K562 (cell line): ENCODE data around the gene CCDC106. TPM values are rescaled to one million over a fixed set of nuclear protein-coding genes. Genes with fewer than 3 reads are reported as not detected.

Experiments used
- ATAC-seq: fragments of 200-7000 bp; cut with Tn5 transposase; 3 replicates; pipeline ENCODE4 v1.9.1; 2020; ENCODE audit warnings: moderate library complexity
- BruUV-seq: library from RNA; stranded (reverse); fragments of 400-500 nt; replicated peaks from 2 replicates; lab custom pipeline; 2021; lab: Mats Ljungman, UMichigan
- CTCF ChIA-PET: fragments of 300-600 bp; formaldehyde crosslinking; extraction: SDS; loops from one replicate; lab custom pipeline; 2021; ENCODE audit warnings: low intra/inter-chr PET ratio; lab: Yijun Ruan, JAX
- POLR2A ChIA-PET: fragments of 300-600, 350-650 bp; sonication (Branson Sonifier 250); formaldehyde crosslinking; extraction: SDS; loops from one replicate; lab custom pipeline; 2021; ENCODE audit warnings: antibody characterized with exemption, inconsistent platforms; lab: Yijun Ruan, JAX
- DNase-seq, 4 experiments: peaks; one replicate each; pipeline versions ENCODE4 v3.0.0 to v3.0.0-alpha.2; 2011 to 2018; ENCODE audit warnings: low spot score in 3 of 4, mixed read lengths in 3 of 4; ENCODE audit errors: extremely low read depth in 1 of 4
- FAIRE-seq: peaks from 2 replicates; lab custom pipeline; 2011; peaks lifted over from hg19 to GRCh38; lab: Jason Lieb, UNC
- H2AFZ ChIP-seq: 2 replicates; pipeline ENCODE4 v1.6.0; 2011; ENCODE audit warnings: low read depth, low read length, control low read depth, inconsistent platforms
- H3K27ac ChIP-seq: fragments of 200-600 bp; 3 replicates; pipeline ENCODE4 v1.8.0; 2011; ENCODE audit warnings: low read depth, mild to moderate bottlenecking, control low read depth, inconsistent platforms, low read length, moderate library complexity, mixed read lengths; ENCODE audit errors: extremely low read depth
- H3K27me3 ChIP-seq, 2 experiments: fragments of 300-600 bp in 1 of 2; 2 replicates in 1 of 2; 3 replicates in 1 of 2; pipeline versions ENCODE4 v1.6.0 to v1.8.0; 2011; ENCODE audit warnings: inconsistent platforms in 2 of 2, low read length in 2 of 2, mild to moderate bottlenecking in 1 of 2, mixed read lengths in 1 of 2, moderate library complexity in 1 of 2; ENCODE audit not compliant: control insufficient read depth in 2 of 2, insufficient read depth in 2 of 2
- H3K36me3 ChIP-seq: fragments of 300-600 bp; 3 replicates; pipeline ENCODE4 v1.8.0; 2011; ENCODE audit warnings: mild to moderate bottlenecking, low read length, inconsistent platforms; ENCODE audit not compliant: control insufficient read depth, insufficient read depth
- H3K4me1 ChIP-seq, 2 experiments: fragments of 200-600 bp in 1 of 2; replicated peaks in 1 of 2; 2 replicates in 1 of 2; 3 replicates in 1 of 2; pipeline versions ENCODE4 v1.5.1 to v1.8.0; 2011; ENCODE audit warnings: inconsistent platforms in 2 of 2, low read length in 2 of 2, mild to moderate bottlenecking in 1 of 2, mixed read lengths in 1 of 2, moderate library complexity in 1 of 2; ENCODE audit not compliant: control insufficient read depth in 2 of 2, insufficient read depth in 2 of 2
- H3K4me2 ChIP-seq: 2 replicates; pipeline ENCODE4 v1.6.1; 2011; ENCODE audit warnings: low read length, control low read depth, inconsistent platforms, mixed read lengths; ENCODE audit not compliant: insufficient read depth
- H3K4me3 ChIP-seq: fragments of 200-600 bp; sonication (generic), shearing (Covaris generic); 2 replicates; pipeline ENCODE4 v1.5.1; 2016; ENCODE audit warnings: control low read depth, inconsistent platforms
- H3K79me2 ChIP-seq: fragments of 200-600 bp; 3 replicates; pipeline ENCODE4 v1.8.0; 2011; ENCODE audit warnings: low read length, inconsistent platforms; ENCODE audit not compliant: control insufficient read depth, insufficient read depth
- H3K9ac ChIP-seq, 2 experiments: 2 replicates each; pipeline versions ENCODE4 v1.6.0 to v1.6.1; 2011; ENCODE audit warnings: low read depth in 2 of 2, low read length in 2 of 2, control low read depth in 1 of 2, inconsistent platforms in 1 of 2, mild to moderate bottlenecking in 1 of 2, mixed read lengths in 1 of 2; ENCODE audit not compliant: insufficient read depth in 1 of 2
- H3K9me1 ChIP-seq: one replicate; pipeline ENCODE4 v1.6.0; 2011; ENCODE audit warnings: inconsistent platforms, mild to moderate bottlenecking, low read length, moderate library complexity; ENCODE audit not compliant: control insufficient read depth, insufficient read depth
- H3K9me3 ChIP-seq: replicated peaks from 2 replicates; pipeline ENCODE4 v1.5.1; 2011; ENCODE audit warnings: low read depth, low read length, inconsistent platforms; ENCODE audit not compliant: control insufficient read depth, insufficient read depth
- H4K20me1 ChIP-seq: replicated peaks from 2 replicates; pipeline ENCODE4 v1.6.1; 2011; ENCODE audit warnings: low read length, inconsistent platforms, mixed read lengths; ENCODE audit not compliant: control insufficient read depth, insufficient read depth
- CEBPB ChIP-seq: fragments of 450-650 bp; IDR thresholded peaks from 2 replicates; pipeline ENCODE4 v1.6.1; 2016; ENCODE audit warnings: missing genetic modification characterization, missing compliant biosample characterization
- COPS2 ChIP-seq: fragments of 450-650 bp; conservative IDR thresholded peaks from 2 replicates; pipeline ENCODE4 v1.6.1; 2016; ENCODE audit warnings: mild to moderate bottlenecking, moderate library complexity
- DLX4 ChIP-seq: fragments of 250-450 bp; sonication (Bioruptor Pico); IDR thresholded peaks from 2 replicates; pipeline ENCODE4 v1.6.1; 2021; ENCODE audit warnings: mild to moderate bottlenecking
- EP300 ChIP-seq: IDR thresholded peaks from 2 replicates; pipeline ENCODE4 v1.6.1; 2012; ENCODE audit warnings: low read length, improper control_type of control experiment
- ETS1 ChIP-seq: conservative IDR thresholded peaks from 2 replicates; pipeline ENCODE4 v1.6.1; 2011; ENCODE audit warnings: low read depth, mild to moderate bottlenecking, low read length; ENCODE audit not compliant: control insufficient read depth
- FOXP4 ChIP-seq: sonication (generic); formaldehyde crosslinking; IDR thresholded peaks from 2 replicates; pipeline ENCODE4 v1.8.0; 2022; ENCODE audit warnings: mild to moderate bottlenecking, missing genetic modification reagents, borderline replicate concordance
- L3MBTL2 ChIP-seq: fragments of 450-650 bp; IDR thresholded peaks from 2 replicates; pipeline ENCODE4 v1.6.1; 2016; ENCODE audit warnings: mild to moderate bottlenecking, moderate library complexity
- LARP7 ChIP-seq: fragments of 450-650 bp; IDR thresholded peaks from 2 replicates; pipeline ENCODE4 v1.6.1; 2016
- MNT ChIP-seq, 2 experiments: fragments of 450-650 bp; conservative IDR thresholded peaks; 2 replicates each; pipeline ENCODE4 v1.6.1; 2017; ENCODE audit warnings: mild to moderate bottlenecking in 2 of 2, moderate library complexity in 2 of 2
- PCBP2 ChIP-seq: fragments of 200-400 bp; formaldehyde crosslinking; IDR thresholded peaks from 2 replicates; pipeline ENCODE4 v1.6.1; 2018; ENCODE audit warnings: low read length, low read depth, mild to moderate bottlenecking, moderate library complexity; ENCODE audit not compliant: poor library complexity, severe bottlenecking
- RBM15 ChIP-seq: fragments of 200-400 bp; formaldehyde crosslinking; IDR thresholded peaks from 2 replicates; pipeline ENCODE4 v1.6.1; 2018; ENCODE audit warnings: mild to moderate bottlenecking, low read length, moderate library complexity; ENCODE audit not compliant: insufficient read depth
- SP2 ChIP-seq: IDR thresholded peaks from 2 replicates; pipeline ENCODE4 v1.6.1; 2011; ENCODE audit warnings: mild to moderate bottlenecking, low read depth, low read length, moderate library complexity; ENCODE audit not compliant: poor library complexity, severe bottlenecking; ENCODE audit errors: extremely low read depth
- TARDBP ChIP-seq: fragments of 450-650 bp; IDR thresholded peaks from 2 replicates; pipeline ENCODE4 v1.6.1; 2016
- TRIM24 ChIP-seq, 2 experiments: fragments of 450-650 bp; IDR thresholded peaks; 2 replicates each; pipeline ENCODE4 v1.6.1; 2016
- ZNF76 ChIP-seq: fragments of 250-450 bp; sonication (Bioruptor Pico); IDR thresholded peaks from 2 replicates; pipeline ENCODE4 v1.4.0; 2020; ENCODE audit warnings: mild to moderate bottlenecking, moderate library complexity, borderline replicate concordance
- WGBS: fragments of 100-300 bp; shearing (Covaris generic); methylation state at CpG from one replicate; pipeline ENCODE4 v1.1.6; 2016; ENCODE audit warnings: low coverage, mixed read lengths; ENCODE audit not compliant: insufficient coverage; ENCODE audit errors: missing lambda C conversion rate; 5-methylcytosine and 5-hydroxymethylcytosine counted together
- in situ Hi-C: fragments of 300-500 bp; cut with MboI; formaldehyde crosslinking; loops from 4 replicates; pipeline ENCODE4 v1.15.0; 2018; ENCODE audit warnings: inconsistent platforms, mixed read lengths
- intact Hi-C: fragments of 100-400 bp; cut with micrococcal nuclease; formaldehyde crosslinking; loops from 2 replicates; pipeline ENCODE4 v1.14.2; 2022
- polyA plus RNA-seq, 8 experiments: library from polyadenylated mRNA; depleted of rRNA in 4 of 8; stranded (reverse) in 5 of 8; unstranded in 3 of 8; fragments of >200 nt; fragmentation: Nextera tagmentation in 2 of 8; fragmentation: Illumina TruSeq in 1 of 8; extraction: Ambion mirVana in 2 of 8; extraction: Trizol in 1 of 8; gene quantifications; 2 replicates each; pipeline versions ENCODE4 v1.2.1 to v1.2.3, GENCODE V29; 2011 to 2014; ENCODE audit warnings: inconsistent platforms in 1 of 8, missing spikeins in 1 of 8
- total RNA-seq, 7 experiments: library from RNA; depleted of rRNA in 6 of 7; stranded (reverse); fragments of >200 nt in 6 of 7; fragmentation: Illumina TruSeq in 2 of 7; extraction: Trizol in 2 of 7; gene quantifications; 2 replicates each; pipeline versions ENCODE4 v1.2.1 to v1.2.3, GENCODE V29; 2011 to 2021; ENCODE audit warnings: low replicate concordance in 1 of 7

The CCDC106 gene
- total and polyA plus RNA-seq, 9 of the 15 experiments (the other 6 are each of a cell fraction or from before 2014, with no cell fraction given), result 0.10 to 27.5 (median 15.0) TPM; not detected in 1

GRCh38 chr19:55643003-55643886 is 4.8 kb upstream of the CCDC106 start, which contains the start of gene ZNF581:
Gene ZNF581 (plus strand): TSS chr19:55643649. CDS start chr19:55644572, 923 bp downstream.
- 3% methylated on average over 34 of the region's 56 CpGs for WGBS
- BruUV-seq, result no TSS peak
- H3K4me3 ChIP-seq, result peak within 1 kb of the TSS; percentile 94
- H3K4me2 ChIP-seq, result peak within 1 kb of the TSS; percentile 90
- 0 out of 2 replicates have a peak within 1 kb of the TSS, but pooled peaks have one; percentile 10 for H2AFZ ChIP-seq
- ChIA-PET POLR2A (interaction anchor here (0.6 to 2.3 kb wide), 3 partner anchors 11 to 497 kb away, joined by 3 to 8 read pairs (median 4); partner anchors contain the start of gene U2AF2), CTCF (interaction anchor here (0.6 kb wide), 1 partner anchor 681 kb away, joined by 6 read pairs; no protein-coding TSS in a partner anchor)
- H3K4me1 ChIP-seq, result peaks cover 43 to 71% of the 10 kb centered on the region in 2 experiments
- H3K27ac ChIP-seq, result peak within 1 kb of the TSS; percentile 74
- DNase-seq (peak; percentile 63 to 87 (median 79)), FAIRE-seq (peak; percentile 92), ATAC-seq (peak; percentile 69)
- no peaks in the 10 kb centered on the region for H3K9me1 ChIP-seq
- no peaks in the 10 kb centered on the region for H3K27me3 ChIP-seq
- in situ Hi-C loops, result loop anchor here (25.0 kb wide), 2 partner anchors 506 to 669 kb away; partner anchors contain the start of genes TNNT1 and ZSCAN5A
- no peaks in the 10 kb centered on the region for H3K9me3 ChIP-seq
- H3K79me2 ChIP-seq, result peaks cover 79% of the 10 kb centered on the region
- no peaks in the 10 kb centered on the region for H4K20me1 ChIP-seq
- H3K9ac ChIP-seq, result peak within 1 kb of the TSS; percentile 88 to 98
- H3K36me3 ChIP-seq, result peaks cover 36% of the 10 kb centered on the region; the same call in 2 of the 3 replicates
- intact Hi-C loops, result no loop called here
- TF ChIP-seq RBM15 (no peak), ETS1 (peak; percentile 54; the same call in 1 of the 2 replicates), TRIM24 (IDR thresholded peaks at IDR 0.05) (peak in 1 of 2 experiments; percentile 97; a peak in 2 of 4 replicates), ZNF76 (CRISPR knock-in tag) (no peak), COPS2 (no peak), TARDBP (0 out of 2 replicates have a peak, but pooled peaks have one; percentile 29), SP2 (no peak), CEBPB (no peak), L3MBTL2 (peak; percentile 19; the same call in 1 of the 2 replicates), PCBP2 (no peak), EP300 (peak; percentile 33; the same call in 1 of the 2 replicates), FOXP4 (CRISPR knock-in tag) (no peak), DLX4 (CRISPR knock-in tag) (no peak), MNT (conservative IDR thresholded peaks at IDR 0.05) (peak; percentile 59 to 89; a peak in 3 of 4 replicates), LARP7 (no peak)
